ELF-1 (cell line): ENCODE data around the gene CDC42EP4.
A peak's percentile ranks its signal among the peaks of the same experiment; 100 is the strongest.
"Not testable (repeated sequence)": the region's sequence is repeated elsewhere in the genome, so short reads cannot be mapped to it uniquely, and the experiment has no call there.

Experiments
- DNase-seq: peaks from one replicate; pipeline ENCODE4 v3.0.0-alpha.2; 2016; ENCODE audit warnings: low read depth, low spot score

CDC42EP4 gene

DNA sequence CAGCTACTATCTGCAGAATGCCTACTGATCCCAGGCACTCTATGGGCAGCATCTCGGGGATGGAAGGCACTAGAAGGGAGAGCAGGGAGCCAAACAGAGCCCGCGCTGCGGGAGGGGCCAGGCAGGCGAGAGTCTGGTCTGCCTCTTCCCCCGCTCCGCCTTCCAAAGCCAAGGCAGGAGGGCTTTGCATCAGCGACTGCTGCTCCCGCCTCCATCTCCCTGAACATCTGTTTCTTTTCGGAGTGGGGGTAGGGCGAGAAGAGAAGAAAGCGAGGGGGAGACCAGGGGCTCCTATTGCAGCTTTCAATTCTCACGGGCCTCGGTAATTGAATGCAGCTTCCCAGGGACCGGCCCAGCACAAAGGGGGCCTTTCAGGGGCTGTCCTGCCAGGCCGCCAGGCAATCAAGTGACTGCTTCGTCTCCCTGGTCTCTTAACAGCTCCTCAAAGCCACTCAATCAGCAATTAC lies 31.4 kb upstream of the CDC42EP4 start:
- peak; percentile 86 for DNase-seq

DNA sequence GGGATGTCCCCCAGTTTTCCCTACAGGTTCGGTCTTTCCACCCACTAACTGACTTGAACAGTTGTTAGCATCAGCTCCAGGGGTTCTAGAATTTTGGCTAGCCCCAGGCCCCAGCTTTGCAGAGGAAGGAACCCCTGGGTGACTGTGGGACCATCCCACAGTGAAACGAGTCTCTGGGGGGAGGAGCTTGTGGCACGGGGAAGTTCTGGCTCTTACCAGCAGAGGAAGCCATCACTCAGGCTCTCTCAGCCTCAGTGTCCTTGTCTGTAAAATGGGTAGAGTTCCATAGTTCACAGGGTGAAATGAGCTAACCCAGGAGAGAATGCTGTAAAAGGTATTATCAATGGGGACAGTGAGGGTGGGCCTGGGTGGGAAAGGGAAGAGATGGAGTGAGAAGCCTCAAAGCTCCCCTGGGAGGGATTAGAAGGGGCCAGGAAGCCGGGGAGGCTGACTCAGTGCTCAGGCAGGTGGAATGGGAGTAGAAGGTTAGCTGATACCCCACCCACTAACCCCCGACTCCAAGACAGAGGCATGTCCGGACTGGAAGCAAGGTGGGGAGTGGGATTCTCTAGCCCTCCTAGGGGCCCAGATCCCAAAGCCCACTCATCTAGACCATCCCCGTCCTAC lies 30.9 kb upstream of the CDC42EP4 start:
- peak; percentile 78 for DNase-seq

DNA sequence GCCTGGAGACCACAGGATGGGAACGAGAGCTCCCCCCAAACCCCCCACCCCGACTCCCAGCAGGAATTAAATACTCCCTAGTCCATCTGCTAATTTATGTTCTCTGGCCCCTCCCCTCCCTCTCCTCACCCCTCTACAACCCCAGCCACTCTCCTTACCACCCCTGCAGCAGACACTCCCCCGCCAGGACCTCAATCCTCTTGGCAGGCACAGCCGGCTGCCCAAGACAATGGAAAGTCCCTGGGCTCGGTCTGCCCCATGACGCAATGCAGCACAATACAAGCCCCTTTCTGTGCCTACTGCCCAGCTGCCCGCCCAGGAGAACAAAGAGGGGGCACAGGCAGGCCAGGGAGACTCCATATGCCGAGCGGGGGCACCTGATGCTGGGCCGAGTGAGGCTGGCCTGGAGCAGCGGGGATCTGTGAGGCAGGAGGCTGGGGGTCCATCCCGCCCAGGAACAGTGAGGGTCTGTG lies 30.3 kb upstream of the CDC42EP4 start:
- DNase-seq = peak; percentile 73

DNA sequence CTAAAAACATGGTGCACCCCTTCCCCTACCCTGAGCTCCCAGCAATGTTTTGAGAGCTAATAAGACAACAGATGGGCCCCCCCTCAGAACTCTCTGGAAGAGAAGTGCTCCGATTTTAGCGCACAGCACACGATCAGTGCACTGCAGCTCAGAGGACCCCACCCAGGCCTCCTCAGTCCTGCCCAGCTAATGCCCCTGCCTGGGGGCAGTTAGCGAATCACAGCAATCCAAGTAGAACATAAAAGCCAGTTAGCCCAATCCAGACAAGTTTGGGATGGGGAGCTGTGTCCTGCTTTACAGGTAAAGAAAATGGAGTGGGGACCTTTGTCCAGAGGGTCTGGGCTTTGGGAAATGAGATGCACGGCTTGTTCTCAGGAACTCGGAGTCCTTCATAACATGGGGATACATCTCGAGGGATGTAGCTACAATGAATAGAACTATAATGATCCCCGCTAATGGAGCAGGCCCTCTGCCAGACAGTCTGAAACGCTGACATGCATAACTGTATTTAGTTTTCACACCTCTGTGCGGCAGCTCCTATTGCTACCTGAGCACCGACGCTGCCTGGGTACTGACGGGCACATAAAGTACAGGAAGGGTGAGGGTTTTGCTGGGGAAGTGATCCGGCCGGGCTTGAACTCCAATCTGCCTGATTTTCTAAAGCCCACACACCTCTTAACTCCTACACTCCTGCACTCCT lies 29.7 kb upstream of the CDC42EP4 start:
- DNase-seq = no peak

DNA sequence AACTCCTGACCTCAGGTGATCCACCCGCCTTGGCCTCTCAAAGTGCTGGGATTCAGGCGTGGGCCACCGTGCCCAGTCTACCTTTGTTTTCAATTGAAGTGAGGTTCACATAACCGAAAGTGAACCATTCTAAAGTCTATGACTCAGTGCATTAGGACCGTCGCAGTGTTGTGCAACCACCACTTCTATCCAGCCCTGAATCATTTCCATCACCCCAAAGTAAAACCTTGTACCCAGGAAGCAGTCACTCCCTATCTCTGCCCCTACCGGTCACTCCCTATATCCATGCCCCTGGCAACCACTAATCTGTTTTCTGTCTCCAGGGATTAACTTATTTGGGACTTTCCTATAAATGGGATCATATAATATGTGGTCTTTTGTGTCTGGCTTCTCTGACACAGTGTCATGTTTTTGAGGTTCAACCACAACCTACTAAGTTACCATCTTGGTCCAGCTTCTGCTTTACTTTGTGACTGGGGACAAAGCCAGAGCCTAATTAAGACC lies 28.3 kb upstream of the CDC42EP4 start:
- no peak for DNase-seq

DNA sequence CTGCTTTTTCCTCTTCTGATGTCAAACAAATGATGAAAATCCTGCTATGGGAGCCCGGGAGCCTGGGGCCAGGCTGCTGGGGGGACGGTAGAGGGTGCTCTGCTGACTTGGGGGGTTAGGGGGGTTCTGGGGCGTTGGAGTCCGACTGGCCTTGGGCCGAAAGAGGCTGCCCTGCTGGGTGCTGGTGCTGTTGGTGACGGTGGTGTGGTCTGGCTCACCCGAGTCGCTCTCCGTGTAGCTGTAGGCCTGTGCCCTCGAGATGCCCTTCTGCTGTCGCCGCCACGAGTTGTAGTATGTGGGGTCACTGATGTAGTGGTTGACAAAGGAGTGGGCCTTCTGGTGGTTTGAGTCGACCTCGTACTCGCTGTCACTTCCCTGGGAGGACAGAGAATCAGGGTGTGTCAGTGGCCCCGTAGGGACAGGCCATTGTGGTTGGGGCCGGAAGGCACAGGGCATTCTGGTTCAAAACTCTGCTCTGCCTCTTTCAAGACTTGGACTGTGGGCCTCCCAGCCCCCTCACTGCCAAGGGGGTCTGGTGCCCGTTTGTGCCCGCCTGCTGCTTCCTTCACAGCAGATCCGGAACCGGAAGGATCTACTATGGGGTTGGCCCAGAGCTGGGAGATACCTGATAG lies 26.9 kb upstream of the CDC42EP4 start:
- DNase-seq = no peak

DNA sequence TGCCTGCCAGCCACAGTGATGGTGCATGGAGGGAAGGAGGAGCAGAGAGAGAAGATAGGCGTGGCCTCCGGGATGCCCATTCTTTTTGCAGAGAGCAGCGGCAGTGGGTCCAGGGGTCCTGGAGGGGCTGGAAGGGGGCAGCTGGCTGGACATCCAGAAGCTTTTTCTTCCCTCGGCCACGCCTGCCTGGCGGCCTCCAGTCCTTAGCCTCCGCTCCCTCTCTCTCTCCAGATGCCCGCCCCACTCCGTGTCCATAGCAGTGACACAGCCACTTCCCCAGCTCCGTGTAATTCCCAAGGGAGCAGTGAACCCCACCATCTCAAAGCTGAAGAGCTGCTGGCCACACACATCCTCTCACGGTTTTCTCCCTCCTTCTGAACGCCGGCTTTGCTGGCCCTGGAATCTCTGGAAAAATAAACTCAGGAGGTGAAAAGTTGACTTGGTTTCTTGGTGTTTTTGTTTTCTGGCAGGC lies 26.3 kb upstream of the CDC42EP4 start:
- DNase-seq = no peak

DNA sequence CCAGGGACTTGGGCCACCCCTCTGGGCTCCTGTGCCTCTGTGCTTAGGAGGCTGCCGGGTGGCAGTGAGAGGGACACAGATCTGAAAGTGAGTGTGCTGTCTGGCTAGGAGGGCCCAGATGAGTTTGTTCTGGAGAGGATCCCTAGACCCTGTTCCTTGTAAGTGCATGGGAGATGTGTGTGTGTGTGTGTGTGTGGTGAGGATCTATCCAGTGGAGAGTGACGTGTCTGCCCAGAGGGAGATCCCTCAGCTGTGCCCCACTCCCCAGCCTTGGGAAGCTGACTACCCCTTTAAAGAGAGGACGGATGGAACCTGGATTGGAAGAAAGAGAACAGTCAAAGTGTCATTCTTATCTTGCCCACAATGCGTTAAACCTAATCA lies 25.5 kb upstream of the CDC42EP4 start:
- no peak for DNase-seq

DNA sequence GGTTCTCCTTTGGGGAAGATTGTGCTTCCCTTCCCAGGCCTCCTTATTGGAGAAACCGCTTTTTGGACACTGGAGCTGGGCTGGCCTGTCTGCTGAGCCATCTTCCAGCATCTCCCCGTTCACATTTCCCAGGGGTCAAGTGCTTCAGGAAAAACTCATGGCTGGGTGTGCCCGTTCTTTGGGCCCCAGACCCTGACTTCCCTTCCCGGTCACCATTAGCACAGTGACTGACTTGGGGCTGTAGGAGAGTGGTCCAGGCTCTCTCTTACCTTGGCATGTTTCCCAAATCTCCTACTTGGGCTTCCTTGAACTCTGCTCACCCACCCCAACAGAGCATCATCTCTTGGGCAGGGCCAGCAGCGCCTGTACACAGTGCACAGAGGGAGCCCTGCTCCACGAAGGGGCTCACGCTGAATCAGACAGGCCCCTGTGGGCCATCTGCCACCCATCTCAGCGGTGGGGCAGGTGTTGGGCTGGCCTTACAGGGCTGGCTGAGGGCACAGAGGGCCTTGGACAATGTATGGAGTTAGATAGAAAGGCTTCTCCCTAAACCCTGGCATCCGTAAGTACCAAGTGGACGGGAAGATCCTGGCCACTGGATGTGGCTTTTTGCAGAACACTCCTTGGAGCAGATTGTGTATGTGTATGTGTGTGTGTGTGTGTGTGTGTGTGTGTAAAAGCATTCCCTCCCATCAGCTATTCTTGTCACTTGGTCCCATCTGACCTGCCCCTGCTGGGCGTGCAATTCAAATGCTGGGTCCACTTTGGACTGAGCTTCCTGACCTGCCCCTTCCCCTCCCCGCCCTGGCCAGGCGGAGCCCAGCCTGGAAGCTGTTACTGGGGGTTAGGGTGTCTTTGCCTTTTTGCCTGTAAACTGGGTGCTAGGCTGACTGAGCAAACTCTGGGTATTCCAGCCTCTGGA lies 24.9 kb upstream of the CDC42EP4 start:
- no peak for DNase-seq

DNA sequence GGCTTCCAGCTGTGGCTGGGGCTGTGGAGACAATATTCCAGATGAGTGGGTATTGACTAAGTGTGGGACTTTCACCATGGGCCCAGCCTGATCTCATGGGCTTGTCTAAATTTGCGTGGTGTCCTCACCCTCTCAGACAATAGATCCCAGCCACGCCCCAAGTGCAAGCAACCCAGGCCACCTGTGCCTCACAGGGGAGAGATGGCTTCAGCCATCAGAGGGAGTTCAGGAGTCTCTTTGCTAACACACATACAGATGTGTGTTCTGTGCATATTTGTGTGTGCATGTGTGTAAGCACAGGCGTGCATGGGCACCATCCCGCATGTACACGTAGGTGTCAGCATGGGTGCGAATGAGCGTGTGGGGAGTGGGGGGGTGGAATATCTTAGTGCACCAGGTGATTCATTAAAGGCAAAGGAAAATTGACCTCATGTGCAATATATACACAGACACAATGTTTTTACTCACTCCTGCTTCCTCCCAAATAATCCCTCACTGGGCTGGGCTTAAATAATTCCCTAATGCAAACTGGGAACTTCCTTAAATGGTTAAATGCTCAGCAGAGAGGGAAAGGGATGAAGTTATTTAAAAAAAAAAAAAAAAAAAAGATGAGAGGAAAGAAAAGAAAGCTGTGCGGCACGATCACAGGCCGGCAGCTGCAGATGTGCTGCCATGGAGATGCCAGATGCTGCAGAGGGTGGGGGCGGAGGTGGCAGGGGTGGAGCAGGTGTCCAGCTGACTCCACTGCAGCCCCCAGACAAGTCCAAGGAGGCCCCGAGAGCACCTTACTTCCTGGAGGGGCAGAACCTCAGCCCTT lies 24.0 kb upstream of the CDC42EP4 start:
- no peak for DNase-seq

DNA sequence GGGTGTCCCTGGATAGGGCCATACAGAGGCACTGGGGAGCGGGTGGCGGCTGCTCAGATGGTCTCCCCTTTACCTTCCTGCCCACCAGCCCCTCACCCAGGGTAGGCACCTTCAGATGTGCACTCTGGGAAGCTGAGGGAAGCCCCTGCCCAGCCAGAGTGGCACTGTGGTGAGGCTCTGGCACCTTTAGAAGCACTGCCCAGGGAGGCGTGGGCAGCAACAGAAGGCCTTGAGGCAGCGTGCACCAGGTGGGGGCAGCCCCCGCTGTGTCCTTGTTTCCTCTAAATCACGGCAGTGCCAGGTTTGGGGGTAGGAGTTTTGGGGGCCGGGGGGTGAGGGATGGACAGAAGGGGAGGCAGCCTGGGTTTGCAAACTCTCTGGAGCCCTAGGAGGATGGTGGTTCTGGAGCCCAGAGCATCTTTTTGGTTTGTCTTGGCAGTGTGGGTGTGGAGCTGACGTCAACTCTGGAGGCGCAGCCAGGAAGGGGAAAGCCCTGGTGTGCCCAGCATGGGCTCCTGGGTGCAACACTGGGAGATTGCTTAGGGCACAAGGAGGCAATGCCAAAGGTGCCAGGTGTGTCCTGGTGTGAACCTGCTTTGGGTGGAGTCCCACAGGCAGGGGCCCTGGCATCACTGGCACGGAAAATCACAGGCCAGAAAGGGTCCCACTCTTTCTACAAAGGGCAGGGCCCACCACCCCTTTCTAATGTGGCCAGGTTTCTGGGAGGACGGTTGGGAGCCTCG lies 23.1 kb upstream of the CDC42EP4 start:
- no peak for DNase-seq

DNA sequence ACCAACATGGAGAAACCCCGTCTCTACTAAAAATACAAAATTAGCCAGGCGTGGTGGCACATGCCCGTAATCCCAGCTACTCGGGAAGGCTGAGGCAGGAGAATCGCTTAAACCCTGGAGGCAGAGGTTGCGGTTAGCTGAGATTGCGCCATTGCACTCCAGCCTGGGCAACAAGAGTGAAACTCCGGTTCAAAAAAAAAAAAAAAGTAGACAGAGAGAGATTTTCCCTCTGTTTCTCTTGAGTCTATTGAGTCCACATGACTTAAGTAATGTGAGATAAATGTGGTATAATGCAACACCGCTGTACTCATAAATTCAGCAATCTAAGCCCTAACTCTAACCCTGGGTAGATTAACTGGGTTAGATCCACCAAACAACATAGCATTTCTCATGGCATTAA lies 21.6 kb upstream of the CDC42EP4 start:
- not testable (repeated sequence) for DNase-seq

DNA sequence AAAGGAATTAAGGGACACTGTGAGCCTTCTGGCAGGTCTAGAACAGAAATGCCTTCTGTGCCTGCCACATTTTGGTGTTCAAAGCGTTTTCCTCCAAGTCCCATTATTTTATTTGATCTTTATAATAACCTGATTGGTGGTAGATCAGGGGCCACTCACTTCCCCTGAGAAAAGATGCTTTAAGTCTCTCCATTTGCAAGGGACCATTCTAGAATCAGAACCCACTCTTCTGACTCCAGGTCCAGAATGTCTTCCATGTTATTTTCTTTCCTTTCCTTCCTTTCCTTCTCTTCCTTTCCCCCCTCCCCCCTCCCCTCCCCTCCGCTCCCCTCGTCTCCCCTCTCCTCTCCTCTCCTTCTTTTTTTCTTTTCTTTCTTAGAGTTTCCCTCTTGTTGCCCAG lies 19.3 kb upstream of the CDC42EP4 start:
- DNase-seq = no peak

DNA sequence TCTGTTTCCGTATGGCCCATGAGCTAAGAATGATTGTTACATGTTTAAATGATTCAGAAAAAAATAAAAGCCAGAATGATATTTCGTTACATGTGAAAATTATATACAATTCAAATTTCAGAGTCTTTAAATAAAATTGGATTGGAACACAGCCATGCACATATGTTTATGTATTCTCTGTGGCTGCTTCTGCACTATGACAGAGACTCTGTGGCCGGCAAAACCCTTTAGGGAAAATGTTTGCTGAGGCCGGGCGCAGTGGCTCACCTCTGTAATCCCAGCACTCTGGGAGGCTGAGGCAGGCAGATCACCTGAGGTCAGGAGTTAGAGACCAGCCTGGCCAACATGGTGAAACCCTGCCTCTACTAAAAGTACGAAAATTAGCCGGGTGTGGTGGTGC lies 15.9 kb upstream of the CDC42EP4 start:
- DNase-seq = no peak

DNA sequence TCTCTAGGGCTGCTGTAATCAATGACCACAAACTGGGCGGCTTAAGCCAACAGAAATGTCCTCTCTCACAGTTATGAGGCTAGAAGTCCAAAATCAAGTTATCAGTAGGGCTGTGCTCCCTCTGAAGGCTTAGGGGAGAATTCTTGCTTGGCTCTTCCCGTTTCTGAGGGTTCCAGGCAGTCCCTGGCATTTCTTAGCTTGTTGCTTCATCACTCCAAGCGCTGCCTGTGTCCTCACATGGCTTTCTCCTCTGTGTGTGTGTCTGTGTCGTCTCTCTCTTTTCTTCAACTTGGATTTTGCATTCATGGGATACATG lies 13.7 kb upstream of the CDC42EP4 start:
- DNase-seq = no peak

DNA sequence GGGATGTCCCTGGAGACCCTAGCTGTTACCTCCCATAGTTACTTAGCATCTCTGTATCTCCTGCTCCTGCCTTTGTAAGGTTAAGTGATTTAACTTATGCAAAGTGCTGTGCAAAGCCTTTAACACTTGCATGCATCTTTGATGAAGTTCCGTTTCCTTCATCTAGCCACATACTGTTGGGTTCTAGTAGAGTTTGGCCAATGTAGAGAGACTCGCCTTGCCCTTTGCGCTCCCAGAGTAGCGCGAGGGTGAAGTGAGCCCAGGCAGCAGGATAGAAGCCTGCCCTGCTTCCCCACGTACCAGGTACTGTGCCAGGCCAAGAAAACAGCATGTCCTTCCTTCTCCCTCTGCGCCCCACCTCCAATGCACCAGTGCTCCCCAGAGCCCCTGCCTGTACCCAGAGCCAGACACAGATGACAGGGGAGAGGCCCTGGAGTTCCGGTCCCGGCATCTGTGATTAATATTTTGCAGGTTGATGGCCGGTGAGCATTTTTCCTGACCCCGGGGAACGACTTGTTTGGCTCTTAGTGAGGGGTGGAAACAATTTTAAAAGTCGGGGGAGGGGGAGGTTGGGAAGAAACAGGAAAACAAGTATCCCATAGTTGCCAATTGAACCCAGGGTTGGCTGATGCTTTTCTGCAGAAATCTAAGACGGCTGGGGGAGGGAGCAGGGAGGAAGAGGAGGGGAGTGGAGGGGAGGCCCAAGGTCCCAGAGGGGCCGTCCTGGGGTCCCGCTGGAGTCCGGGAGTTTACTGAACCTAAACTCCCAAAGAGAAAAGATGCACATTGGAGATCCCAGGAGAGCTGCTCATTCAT lies 13.1 kb upstream of the CDC42EP4 start:
- no peak for DNase-seq

DNA sequence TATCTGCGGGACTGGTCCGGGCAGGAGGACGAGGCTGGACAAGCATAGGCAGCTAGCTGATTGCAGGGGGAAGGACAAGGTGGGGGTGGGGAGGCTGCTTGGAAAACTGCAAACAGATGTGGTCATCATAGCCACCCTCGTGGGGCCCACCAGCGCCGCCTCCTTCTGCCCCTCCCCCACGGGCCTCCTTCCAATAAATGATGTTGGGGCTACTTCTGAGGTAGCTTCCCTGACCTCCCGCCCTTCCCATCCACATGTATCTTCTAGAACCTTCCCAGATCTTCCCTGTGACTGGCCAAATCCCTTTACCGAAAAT lies 12.3 kb upstream of the CDC42EP4 start:
- DNase-seq = peak; percentile 65

DNA sequence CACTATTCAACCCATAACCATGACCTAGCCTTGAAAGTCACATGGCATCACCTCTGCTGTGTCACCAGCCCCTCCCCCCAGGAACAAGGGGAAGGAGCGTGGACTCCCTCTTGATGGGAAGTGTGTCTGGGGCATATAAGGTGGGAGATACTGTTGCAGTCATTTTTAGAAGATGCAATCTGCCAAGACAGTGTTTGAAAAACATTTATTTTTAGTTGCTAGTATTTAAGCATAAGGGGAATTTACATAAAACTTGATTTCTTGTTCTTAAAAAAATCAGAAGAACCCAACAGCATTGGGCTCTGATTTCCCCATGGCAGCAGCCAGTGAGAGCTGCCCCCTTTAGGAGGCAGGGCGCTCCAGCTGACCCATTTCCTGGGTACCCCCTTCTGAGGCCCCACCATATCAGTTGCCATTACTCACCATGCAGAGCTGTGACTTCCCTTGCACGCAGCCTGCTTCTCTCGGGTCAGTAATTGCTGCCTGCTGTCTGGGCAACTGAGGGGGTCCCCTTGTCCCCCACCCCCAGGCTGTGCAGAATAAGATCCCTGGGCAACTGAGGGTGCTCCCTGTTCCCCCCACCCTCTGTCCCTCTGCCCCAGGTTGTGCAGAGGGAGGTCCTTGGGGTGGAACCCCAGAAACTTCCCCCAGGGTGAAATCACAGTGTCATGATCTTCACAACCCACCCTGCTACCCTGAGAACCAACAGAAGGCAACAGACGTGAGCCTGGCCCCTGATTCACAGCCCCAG lies 11.8 kb upstream of the CDC42EP4 start:
- DNase-seq = no peak
